NCI-H2171 (cell line): ENCODE measurements around the gene NECAB3.

Source experiments
- DNase-seq: peaks from one replicate; lab custom pipeline; 2025; lab: John Stamatoyannopoulos, UW

NECAB3 gene

GRCh38 chr20:33609504-33609903 is 64.7 kb downstream of the NECAB3 start:
- DNase-seq: no peak
